LHCN-M2 (cell line): ENCODE measurements around the gene PCED1B. TPM values are rescaled to one million over a fixed set of nuclear protein-coding genes. Genes with fewer than 3 reads are reported as not detected.

Experiments
- DNase-seq: peaks from one replicate; pipeline ENCODE4 v3.0.0-alpha.2; 2012; ENCODE audit warnings: low read depth
- total RNA-seq: library from RNA; depleted of rRNA; stranded (reverse); fragments of >200 nt; gene quantifications from 2 replicates; pipeline ENCODE4 v1.2.3, GENCODE V29; 2014

Gene PCED1B
- total RNA-seq, 1 experiment from 2014 or later = 0.80 TPM

DNA sequence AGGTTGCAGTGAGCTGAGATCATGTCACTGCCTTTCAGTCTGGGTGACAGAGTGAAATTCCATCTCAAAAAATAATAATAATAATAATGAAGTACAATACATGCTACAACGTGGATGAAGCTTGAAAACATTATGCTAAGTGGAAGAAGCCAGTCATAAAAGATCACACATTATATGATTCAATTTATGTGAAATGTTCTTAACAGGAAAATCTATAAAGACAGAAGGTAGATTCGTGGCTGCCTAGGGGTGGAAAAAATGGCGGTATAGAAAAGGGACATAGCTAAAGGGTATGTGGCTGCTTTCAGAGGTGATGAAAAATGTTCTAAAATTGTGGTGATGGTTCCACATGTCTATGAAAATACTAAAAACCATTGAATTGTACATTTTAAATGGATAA is 41.3 kb downstream of the PCED1B start:
- no peak for DNase-seq

DNA sequence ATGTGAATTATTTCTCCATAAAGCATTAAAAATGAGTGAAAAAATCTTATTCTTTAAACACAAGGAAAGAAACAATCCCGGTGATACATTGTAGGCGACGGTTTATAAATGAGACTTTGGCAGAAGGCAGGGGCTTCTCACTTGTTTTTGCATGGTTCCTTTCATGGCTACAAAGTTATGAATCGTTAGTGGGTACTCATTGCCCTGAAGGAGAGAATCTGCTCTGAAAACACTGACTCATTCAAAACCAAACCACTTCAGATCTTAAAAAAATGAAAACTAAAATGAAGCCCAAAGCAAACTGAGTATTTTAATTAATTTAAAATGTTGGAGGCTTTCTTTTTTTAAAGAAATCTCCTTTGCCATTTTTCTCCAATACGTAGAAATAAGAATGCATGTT is 41.7 kb downstream of the PCED1B start:
- peak; percentile 57 for DNase-seq

DNA sequence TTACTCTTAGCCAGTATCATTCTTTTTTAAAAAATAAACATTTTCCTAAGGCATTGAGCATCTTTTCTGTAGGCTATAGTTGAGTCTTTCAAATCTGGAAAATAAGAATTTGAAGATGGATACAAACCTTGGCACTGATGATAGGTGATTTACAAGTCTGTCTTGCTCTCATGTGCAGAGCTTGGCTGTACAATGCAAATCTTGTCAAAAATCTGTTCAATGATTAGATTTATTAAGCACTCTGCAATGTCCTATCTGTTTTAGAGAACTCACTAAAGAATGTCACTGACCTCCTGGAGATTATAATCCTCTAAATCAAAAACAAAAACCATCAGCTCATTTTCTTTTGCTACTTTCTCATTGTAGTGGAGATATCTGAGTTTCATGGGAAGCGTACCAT is 43.2 kb downstream of the PCED1B start:
- no peak for DNase-seq

DNA sequence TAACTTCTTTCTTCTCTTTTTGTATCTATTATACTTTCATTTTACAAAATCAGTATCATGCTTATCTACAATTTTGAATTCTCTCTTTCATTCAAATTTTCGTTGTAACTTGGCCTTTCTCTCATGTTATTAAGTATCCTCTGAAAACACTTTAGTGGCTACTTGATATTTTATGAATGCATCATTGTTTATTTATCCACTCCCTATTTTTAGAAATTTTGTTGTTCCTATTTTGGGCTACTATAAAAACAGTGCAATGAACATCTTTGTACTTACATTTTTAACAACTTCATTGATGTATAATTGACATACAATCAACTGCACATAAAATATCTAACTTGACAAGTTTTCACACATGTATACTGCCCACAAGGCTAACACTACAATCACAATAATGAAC is 44.3 kb downstream of the PCED1B start:
- no peak for DNase-seq

DNA sequence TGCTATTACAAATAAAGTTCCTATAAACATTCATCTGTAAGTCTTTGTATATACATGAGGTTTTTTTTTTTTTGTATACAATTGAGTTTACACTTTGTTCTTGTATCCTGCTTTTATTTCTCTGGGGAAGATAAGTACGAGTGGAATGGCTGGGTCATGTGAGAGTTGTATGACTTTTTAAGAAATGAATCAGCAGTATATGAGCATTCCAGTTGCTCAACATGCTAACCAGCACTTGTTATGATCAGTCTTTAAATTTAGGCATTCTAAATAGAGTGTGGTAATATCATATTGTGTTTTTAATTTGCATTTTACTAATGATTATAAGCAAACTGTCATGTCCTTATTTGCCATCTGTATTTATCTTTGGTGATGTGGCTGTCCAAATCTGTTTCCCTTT is 45.0 kb downstream of the PCED1B start:
- peak; percentile 41 for DNase-seq

DNA sequence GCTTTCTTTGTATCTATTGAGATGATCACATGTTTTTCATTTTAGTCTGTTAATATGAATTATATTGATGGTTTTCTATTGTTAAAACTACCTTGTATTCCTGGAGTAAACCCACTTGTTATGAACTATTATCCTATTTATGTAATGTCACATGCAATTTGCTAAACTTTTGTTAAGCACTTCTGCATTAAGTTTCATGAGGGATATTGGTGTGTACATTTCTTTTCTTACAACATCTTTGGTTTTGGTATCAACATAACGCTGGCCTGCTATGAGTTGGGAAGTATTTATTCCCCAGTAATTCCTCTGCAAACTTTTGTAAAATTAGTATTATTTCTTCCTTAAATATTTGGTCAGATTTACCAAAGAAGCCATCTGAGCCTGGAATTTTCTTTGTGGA is 46.8 kb downstream of the PCED1B start:
- no peak for DNase-seq

DNA sequence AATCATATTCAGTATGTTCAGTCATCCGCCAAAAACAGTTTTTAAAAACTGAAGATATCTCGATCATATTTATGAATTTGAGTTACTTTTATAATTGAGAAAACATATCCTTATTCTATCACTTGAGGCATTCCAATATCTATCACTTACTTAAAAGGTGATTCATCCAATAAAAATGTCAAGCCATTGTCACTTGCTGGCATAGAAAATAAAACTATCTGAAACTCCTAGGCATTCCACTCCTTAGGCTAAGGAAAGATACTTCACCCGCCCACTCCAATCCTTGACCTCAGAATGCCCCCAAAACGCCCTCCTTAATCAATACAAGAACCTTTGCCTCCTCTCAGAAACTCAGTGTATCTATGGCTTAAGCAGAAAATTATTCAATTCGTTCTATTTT is 51.6 kb downstream of the PCED1B start:
- DNase-seq = no peak

DNA sequence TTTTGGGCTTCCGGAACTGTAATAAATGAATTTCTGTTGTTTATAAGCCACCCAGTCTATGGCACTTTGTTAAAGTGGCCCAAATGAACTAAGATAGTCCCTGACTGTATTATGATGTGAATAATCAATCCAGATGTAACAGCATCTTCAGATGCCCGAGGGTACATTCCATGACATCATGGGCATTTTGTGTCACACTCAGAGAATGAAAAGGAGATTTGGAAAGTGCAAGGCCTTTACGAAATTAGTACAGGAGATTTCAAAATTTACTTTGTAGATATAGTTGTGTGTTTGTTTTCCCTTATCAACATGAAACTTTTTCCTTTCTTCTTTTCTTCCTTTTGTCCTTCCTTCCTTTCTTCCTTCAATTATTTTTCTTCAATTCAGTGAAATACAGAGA is 54.6 kb downstream of the PCED1B start:
- no peak for DNase-seq

DNA sequence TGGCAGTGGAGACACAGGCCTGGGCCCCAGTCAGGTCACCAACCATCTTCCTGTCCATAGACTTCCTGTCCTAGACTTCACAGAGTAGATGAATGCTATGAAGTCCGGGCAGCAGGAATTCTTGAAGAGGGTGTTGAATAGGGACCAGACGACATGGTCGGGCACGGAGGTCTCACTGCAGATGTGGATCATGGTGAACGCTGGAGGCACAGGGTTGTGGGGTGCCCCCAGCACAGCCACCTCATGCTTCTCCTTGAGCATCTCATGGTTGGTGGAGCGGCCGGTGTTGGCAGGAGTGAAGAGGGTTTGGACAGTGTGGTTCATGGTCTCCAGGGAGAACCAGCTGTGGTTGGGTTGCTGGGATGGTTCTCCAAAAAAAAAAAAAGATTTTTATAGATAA is 56.2 kb downstream of the PCED1B start:
- no peak for DNase-seq

DNA sequence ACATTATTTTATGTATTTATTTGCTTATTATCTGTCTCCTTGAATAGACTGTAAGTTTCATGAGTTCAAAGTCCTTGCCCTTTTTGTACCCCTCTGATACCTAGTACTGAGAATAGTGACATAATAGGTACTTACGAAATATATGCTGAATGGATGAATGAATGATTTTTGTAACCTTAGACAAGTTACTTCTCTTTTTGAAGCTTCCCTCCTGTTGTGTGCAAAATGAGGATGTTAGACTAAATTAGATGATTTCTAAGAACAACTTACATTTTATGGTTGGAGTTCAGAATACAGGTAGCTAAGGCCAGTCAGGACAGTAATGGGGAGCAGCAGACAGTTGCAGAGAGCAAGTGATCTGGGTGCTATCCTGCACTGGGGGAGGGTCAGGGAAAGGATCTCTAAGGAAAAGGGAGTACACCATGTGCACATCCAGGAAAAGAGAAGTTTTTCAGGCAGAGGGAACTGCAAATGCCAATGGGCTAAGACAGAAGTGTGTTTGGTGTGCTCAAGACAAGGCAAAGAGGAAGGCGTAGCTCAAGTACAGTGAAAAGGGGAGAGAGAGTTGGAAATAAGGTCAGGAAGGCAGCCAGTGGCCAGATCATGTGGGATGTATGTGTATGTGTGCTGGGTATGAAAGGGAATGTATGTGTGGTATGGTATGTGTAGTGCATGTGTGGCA is 59.7 kb downstream of the PCED1B start:
- DNase-seq = no peak

DNA sequence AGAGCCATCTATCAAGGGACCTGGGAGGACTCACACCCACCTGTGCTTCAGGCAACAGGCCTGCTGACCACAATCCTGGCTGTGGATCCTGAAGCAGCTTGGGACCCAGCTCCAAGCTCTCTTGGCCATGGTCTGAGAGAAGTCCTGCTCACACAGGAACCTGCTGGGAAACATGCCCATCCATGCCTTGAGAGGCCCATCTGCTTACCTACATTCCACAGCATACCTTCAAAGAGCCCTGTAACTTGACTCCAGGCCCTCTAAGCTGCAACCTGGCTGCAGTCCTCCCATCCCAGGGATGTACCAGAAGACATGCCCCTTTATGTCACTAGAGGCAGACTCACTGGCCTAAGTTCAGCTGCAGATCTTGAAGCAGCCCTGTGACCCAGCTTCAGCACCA is 62.0 kb downstream of the PCED1B start:
- no peak for DNase-seq

DNA sequence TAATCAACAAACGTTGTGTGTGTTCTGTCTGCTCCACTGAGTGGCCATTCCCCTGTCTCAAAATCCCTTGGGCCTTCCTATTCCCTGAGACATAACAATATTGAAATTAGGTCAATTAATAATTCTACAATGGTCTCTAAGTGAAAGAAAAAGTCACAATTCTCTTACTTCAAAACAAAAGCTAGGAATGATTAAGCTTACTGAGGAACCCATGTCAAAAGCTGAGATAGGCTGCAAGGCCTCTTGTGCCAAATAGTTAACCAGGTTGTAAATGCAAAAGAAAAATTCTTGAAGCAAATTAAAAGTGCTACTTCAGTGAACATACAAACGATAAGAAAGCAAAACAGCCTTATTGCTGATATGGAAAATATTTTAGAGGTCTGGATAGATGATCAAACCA is 65.3 kb downstream of the PCED1B start:
- DNase-seq = no peak

DNA sequence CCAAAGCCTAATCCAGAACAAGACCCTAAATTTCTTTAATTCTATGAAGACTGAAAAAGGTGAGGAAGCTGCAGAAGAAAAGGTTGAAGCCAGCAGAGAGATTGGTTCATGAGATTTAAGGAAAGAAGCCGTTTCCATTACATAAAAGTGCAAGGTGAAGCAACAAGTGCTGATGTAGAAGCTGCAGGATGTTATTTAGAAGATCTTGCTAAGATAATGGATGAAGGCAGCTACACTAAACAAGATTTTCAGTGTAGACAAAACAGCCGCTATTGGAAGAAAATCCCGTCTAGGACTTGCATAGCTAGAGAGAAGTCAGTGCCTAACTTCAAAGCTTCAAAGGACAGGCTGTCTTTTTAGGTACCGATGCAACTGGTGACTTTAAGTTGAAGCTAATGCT is 65.8 kb downstream of the PCED1B start:
- DNase-seq = no peak

DNA sequence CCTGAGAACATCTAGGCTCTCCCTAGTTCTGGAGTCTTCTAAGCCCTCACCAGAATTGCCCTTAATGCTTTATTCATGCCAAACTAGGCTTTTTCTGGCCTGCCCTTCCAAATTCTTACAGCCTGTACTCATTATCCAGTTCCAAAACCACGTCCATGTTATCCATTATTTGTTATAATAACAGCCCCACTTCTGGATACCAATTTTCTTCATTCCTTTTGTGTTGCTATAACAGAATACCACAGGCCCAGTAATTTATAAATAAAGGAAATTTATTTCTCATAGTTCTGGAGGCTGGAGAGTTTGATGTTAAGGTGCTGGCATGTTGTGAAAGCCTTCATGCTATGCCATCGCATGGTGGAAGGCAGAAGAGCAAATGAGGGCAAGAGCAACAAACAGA is 68.3 kb downstream of the PCED1B start:
- no peak for DNase-seq

DNA sequence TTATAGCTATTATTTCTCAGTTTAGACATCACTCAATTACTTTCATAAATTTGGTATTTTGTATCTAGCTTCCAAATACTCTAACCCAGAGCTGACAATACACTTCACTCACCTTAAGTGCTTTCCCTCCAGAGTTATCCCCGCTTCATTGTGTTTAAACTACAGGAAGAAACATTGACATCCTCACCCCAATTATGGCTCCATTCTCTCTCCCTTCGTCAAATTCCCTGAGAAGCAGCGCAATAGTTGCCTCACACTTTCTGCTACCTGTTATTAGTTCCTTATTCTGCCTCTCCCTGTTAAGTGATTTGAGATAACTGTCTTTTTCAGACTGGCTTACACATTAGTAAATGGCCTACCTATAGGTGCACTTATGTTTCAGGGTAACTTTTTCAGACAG is 69.7 kb downstream of the PCED1B start:
- DNase-seq = no peak

DNA sequence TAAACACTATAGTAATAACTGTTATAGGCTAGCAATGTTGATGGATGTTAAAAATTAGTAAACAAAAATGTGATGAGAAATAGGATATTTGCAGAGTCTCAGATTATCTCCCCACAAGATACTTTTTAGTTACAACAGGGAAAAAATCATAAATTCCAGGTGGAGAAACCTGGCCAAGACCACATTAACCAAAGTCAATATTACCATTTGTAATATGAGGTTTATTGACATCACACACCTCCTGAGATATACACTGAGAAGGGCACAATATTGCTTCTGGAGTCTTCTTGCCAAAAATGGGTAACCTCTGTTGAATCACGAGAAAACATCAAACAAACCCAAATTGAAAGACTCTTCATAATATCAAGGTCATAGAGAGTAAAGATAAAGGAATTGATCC is 72.7 kb downstream of the PCED1B start:
- no peak for DNase-seq

DNA sequence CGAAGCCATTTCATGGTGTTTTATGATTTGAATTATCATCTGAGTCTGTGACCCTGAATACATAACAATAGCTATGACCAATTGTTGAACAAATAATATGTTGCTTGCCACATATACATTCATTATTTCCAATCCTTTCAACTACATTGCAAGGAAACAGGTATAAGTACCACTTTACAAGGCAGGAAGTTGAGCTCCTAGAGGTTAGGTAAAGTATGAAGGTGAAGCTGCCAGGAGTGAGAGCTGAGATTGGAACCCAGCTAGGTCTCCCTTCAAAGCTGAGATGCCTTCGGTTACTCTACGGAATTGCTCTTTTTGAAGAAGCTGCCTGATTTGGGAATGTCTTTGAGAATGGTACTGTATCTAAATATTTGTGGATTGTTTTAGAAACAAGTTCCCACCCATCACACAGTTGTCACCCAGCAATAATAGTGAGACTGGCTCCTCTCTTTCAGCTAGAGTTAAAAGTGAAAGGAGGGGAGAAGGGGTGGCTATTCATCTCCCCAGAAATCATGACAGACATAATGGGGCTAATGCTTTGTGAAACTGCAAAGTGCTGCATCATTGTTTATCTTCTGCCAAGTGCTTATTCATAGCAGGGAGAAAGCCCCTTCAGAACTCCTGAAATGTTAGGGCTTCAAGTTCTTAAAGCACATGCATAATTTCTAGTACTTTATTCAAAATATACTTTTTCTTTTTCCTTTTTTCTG is 76.2 kb downstream of the PCED1B start:
- peak; percentile 21 for DNase-seq

DNA sequence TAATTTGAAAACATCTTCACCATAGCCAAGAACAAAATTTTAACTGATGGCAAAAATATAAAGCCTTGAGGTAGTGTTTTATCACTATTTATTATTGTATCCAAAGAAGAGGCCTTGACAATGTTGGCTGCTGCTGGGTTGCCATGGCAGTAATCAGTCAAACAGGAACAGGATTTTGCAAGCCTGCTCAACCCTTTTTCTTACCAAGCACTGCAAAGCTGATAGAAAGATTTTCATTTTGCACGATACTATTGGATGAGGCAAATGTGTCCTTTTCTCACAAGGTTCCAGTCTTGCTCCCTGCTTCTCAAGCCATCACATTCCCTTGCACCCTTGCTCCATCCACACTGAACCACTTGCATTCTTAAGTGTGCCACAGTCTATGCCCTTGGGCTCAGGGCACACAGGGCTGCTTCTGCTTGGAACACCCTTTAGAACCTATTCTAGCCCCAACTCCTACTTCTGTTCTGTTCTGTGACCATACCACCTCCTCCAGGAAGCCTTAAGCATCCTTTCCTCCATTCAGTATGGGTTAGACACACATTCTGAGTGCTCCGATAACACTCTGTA is 76.8 kb downstream of the PCED1B start:
- peak; percentile 26 for DNase-seq

DNA sequence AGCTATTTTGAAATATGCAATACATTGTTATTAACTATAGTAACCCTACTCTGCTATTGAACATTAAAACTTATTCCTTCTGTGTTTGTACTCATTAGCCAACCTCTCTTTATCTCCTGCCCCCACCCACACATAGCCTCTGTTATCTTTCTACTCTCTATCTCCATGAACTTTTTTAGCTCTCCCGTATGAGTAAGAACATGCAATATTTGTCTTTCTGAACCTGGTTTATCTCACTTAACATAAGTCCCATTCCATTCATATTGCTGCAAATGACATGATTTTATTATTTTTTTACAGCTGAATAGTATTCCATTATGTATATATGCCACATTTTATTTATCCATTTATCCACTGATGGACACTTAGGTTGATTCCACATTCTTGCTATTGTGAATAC is 79.4 kb downstream of the PCED1B start:
- DNase-seq = no peak

DNA sequence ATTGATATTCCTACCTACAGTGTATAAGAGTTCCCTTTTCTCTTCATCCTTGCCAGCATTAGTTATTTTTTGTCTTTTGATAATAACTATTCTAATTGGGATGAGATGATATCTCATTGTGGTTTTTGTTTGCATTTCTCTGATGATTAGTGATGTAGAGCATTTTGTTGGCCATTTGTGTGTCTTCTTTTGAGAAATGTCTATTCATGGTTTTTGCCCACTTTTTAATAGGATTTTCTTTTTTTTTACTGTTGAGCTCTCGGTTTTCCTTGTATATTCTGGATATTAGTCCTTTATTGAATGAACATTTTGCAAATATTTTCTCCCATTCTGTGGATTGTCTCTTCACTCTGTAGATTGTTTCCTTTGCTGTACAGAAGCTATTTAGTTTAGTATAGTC is 79.9 kb downstream of the PCED1B start:
- DNase-seq = no peak

DNA sequence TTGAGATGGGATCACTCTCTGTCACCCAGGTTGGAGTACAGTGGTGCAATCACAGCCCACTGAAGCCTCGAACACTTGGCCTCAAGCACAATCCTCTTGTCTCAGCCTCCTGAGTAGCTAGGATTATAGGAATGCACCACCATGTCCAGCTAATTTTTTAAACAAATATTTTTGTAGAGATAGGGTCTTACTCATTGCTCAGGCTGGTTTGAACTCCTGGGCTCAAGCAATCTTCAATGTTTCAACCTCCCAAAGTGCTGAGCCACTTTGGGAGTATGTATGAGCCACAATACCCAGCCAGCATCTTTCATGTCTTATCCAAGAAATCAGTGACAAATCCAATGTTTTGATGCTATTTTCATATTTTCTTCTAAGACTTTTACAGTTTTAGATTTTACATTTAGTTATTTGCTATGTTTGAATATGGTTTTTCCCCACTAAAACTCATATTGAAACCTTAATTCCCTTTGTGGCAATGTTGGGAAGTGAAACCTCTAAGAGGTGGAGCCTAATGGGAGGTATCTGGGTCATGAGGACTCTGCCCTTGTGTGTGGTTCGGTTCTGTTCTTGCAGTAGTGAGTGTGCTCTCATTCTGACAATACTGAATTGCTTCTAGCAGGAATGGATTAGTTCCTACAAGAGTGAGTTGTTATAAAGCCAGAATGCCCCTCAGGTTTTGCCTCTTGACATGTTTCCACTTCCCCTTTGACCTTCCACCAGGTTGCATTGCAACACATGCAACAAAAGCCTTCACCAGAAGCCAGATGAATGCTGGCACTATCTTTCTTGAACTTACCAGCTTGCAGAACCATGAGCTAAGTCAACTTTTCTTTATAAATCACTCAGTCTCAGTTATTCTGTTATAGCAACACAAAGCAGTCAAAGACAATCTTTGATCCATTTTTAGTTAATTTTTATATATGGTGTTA is 81.2 kb downstream of the PCED1B start:
- no peak for DNase-seq

DNA sequence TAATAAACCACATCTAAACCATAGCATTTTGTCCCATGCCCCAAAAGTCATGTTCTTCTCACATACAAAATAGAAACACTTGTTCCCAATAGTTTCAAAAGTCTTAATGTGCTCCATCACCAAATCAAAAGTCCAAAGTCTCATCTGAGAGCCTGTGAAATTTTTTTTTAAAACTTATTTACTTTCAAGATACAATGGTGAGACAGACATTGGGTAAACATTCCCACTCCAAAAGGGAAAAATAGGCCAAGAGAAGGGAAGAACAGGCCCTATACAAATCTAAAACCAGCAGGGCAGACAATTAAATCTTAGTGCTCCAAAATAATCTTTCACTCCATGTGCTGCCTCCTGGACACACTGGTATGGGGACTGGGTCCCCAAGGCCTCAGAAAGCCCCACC is 84.7 kb downstream of the PCED1B start:
- DNase-seq = no peak
